Measurements from ENCODE around the gene ABI1.

The ABI1 gene

DNA sequence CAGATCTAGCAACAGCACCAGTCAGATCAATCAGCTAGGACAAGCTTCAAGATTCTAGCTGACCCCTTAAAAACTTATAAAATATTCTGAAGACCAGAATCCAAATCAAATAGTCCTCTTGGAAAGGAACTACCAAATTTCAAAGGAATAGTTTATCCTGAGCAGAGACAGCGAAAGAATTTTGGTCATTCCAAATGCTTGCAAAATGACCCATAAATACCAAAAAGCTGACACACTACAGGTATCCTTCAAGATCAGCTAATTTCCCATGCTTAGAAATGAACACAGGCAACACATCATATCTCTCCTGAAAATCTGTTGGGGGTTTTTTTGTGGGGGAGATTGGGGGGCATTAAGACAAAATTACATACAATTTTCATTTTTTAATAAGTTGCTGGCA is 84.5 kb downstream of the ABI1 start:
- DNase-seq (ENCODE audit: extremely low read depth in 1 of 2, low read depth in 1 of 2), result no peak

DNA sequence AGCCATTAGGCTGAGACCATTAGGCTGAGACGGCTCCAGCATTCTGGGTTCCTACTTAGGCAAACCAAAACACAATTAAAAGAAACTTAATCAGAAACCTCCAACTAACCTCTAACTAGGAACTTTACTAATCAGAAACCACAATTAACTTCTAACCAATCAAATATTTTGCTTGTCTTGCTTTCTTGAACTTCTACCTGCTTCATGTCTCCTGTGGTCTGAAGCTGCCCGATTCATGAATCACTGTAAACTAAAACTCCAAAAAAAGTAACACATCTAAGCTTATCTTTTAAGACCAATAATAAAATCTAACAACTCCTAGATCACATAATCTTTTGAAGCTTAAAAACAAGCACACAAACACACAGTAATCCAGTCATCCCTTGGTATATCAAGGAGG is 87.1 kb downstream of the ABI1 start:
- DNase-seq (ENCODE audit: extremely low read depth in 1 of 2, low read depth in 1 of 2), result no peak

DNA sequence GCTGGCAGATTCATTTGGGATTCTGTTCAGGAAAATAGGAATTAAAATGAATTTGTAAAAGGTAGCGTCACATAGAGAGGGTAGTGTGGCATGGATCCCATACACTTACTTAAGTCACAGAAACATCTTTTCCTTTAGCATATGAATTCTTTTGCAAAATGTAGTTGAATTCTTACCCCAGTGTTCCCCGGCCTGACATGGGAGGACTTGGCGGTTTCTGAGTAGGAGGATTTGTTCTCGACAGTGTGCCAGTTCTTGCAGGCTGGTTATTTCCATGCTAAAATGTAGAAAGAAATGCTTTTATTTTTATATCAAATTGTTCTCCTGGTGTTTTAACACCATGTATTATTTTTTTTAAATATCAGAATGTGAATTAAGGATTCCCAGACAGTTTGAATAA is 90.7 kb downstream of the ABI1 start:
- no peak for DNase-seq (ENCODE audit: extremely low read depth in 1 of 2, low read depth in 1 of 2)

DNA sequence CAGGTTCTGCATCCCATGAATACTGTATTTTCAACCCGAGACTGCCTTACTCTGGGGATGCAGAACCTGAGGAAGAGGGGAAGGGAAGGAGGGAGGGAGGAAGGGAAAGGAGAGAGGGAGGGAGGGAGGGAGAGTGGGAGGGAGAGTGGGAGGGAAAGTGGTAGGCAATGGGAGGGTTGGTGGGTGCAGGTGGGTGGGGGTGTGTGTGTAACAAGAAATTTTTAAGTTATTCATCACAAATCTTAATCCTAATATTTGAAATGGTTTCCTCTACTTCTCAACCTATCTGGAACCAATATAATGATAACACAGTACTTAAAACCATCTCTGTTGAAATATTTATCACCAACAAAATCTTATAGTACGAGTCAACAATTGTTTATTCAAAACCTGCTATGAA is 95.2 kb downstream of the ABI1 start:
- no peak for DNase-seq (ENCODE audit: extremely low read depth in 1 of 2, low read depth in 1 of 2)

GRCh38 chr10:26759008-26759407 is 101.8 kb downstream of the ABI1 start:
- DNase-seq (ENCODE audit: extremely low read depth in 1 of 2, low read depth in 1 of 2), result no peak

GRCh38 chr10:26755443-26755903 is 105.3 kb downstream of the ABI1 start:
- DNase-seq (ENCODE audit: extremely low read depth in 1 of 2, low read depth in 1 of 2), result no peak

- no peak for DNase-seq (ENCODE audit: extremely low read depth in 1 of 2, low read depth in 1 of 2)
Observed at GRCh38 chr10:26746061-26746460, 114.7 kb downstream of the ABI1 start.

GRCh38 chr10:26743841-26744240 is 116.9 kb downstream of the ABI1 start:
- no peak for DNase-seq (ENCODE audit: extremely low read depth in 1 of 2, low read depth in 1 of 2)

DNA sequence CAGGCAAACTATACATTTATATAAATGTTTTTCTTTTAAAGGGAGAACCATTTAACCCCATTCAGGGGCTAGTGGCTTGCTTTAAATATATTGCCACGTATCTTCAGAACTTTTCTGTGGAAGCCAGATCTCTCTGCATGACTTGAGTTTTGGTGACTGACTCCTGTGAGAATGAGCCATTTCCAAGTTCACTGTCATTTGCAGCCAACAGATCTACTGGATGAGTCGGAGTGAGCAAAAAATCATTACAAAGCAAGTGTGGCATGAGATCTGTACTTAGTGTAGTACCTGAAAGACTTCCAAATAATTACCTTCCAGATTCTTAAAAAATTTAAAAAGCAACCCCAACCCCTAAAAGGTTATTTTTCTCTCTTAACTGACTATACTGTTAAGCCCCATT is 117.7 kb downstream of the ABI1 start:
- no peak for DNase-seq (ENCODE audit: extremely low read depth in 1 of 2, low read depth in 1 of 2)

GRCh38 chr10:26741368-26741767 is 119.4 kb downstream of the ABI1 start:
- DNase-seq (ENCODE audit: extremely low read depth in 1 of 2, low read depth in 1 of 2), result no peak

DNA sequence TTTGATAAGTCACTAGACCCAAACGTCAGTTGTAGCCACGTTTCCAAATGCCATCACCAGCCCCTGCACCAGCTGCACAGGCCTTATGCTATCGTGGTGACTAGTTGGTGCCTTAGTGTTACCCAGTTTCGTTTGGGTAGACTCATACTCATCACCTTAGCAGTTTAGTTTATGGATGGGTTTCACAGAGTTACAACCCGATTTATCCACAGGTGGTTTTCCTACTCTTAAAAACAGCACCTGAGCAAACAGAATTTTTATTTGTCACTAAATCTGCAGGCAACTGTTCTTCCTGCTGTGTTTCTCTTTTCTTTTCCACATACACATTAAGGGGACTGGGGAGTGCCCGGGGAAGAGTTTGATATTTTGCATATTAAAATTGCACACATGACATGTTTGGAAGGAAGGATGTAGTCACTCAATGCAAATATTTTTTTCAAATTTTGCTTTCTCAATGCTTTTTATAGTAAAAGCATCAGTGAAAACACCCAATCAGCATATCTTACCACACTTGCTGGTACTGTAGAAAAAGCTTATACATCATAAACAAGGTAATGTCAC is 121.6 kb downstream of the ABI1 start:
- DNase-seq (ENCODE audit: extremely low read depth in 1 of 2, low read depth in 1 of 2), result no peak

DNA sequence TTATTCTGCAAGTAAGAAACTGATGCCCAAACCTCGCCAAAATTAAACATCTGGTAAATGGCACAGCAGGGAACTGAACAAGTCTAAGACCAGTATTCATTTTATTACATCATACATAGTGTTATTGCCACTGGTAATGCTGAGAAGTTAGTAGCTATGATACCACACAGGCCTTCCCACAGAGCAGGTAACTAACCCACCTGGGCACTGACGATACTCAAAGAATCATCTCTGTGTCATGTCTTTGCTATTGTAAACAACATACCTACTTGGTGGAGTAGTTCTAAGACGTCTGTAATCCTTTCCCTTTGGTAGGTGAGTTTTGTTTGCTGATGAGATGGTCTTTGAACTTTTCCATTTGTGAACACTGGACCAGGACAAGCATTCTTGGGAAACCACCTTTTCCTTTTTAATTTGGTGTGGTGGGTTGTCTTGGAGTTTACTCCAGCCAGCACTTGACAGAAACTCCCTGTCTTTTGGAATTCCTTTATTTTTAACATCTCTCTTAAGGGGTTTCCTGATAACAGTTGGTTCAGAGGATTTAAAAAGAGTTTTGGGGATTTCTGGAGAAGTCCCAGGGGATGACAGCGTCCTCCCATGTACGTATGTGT is 122.4 kb downstream of the ABI1 start:
- no peak for DNase-seq (ENCODE audit: extremely low read depth in 1 of 2, low read depth in 1 of 2)

DNA sequence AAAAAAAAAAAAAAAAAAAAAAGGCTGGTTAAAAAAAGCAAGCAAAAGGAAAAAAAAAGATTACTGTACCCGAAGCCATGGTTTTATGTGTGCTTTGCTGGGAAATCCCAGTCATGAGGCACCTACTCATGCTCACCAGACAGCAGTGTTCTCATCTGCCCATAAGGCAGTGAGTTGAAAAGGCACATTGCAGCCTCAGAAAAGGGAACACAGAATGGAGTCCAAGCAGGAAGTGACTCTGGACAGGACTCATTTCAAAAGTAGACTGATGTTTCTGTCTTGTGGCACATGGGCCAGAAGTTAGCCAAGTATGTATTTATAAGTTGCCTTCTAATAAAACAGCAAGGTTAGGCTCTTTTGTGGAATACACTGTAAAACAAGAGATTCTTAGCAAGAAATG is 123.0 kb downstream of the ABI1 start:
- no peak for DNase-seq (ENCODE audit: extremely low read depth in 1 of 2, low read depth in 1 of 2)

- DNase-seq (ENCODE audit: extremely low read depth in 1 of 2, low read depth in 1 of 2), result no peak
Observed at GRCh38 chr10:26735435-26735834, 125.3 kb downstream of the ABI1 start.

GRCh38 chr10:26733750-26734568 is 126.8 kb downstream of the ABI1 start:
- no peak for DNase-seq (ENCODE audit: extremely low read depth in 1 of 2, low read depth in 1 of 2)

DNA sequence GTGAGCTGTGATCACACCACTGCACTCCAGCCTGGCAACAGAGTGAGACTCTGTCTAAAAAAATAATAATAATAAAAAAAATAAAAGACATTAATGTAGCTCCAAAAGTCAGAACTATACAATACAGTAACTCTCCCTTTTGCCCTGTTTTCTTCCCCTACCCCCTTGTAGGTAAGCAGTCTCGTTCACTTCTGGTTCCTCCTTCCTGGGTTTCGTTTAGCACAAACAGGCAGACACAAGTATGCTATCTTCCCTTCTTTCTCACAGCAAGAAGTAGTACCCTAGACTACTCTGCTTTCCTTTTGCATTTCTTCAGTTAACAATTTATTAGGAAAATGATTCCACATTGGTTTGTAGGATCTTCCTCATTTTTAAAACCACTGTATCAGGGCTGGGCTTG is 130.2 kb downstream of the ABI1 start:
- no peak for DNase-seq (ENCODE audit: extremely low read depth in 1 of 2, low read depth in 1 of 2)

DNA sequence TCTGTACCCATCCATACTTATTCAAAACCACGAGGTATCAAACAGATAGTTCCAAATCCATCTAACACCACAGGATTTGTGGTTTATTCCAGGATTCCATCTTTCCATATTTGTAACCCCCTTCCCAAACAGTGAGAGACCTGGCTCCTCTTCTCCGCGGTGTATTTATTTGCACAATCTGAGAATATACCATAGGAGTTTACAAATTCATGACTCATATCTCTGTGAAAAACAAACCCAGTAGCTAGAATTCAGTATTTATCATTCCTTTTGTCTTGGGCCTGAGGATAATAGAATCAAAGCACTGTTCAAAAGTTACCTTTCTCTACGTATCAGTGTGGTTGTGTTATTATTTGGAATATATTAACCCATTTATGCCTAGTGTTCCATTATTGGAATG is 131.4 kb downstream of the ABI1 start:
- DNase-seq (ENCODE audit: extremely low read depth in 1 of 2, low read depth in 1 of 2), result no peak

DNA sequence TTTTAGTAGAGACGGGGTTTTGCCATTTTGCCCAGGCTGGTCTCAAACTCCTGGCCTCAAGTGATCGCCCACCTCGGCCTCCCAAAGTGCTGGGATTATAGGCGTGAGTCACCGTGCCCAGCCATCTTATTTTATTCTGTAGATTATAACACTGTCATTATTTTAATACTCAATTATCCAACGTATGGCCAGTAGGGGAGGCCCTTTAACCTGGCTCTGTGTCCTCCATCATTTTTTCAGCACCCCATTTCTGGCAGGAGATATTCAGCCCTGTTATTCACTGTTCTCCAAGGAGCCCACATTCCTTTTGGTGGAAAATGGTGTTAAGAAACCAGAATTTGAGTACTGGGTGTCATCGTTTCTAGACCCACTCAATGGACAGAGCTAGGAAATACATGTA is 131.8 kb downstream of the ABI1 start:
- DNase-seq (ENCODE audit: extremely low read depth in 1 of 2, low read depth in 1 of 2), result no peak

DNA sequence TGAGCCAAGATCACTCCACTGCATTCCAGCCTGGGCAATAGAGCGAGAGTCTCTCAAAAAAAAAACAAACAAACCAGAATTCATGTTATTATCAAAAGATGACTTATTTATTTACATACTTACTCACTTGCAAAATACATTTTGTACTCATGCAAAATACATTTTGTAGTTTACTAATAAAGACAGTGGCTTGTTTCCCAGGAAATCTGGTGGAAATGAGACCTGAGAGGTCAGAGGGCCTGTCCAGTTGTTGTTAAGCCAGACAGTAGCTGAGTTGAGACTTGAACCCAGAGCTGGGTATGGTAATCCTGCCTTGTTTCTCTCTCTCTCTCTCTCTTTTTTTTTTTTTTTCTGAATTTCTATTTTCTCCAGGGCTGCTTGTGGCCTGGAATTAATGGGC is 133.8 kb downstream of the ABI1 start:
- no peak for DNase-seq (ENCODE audit: extremely low read depth in 1 of 2, low read depth in 1 of 2)

DNA sequence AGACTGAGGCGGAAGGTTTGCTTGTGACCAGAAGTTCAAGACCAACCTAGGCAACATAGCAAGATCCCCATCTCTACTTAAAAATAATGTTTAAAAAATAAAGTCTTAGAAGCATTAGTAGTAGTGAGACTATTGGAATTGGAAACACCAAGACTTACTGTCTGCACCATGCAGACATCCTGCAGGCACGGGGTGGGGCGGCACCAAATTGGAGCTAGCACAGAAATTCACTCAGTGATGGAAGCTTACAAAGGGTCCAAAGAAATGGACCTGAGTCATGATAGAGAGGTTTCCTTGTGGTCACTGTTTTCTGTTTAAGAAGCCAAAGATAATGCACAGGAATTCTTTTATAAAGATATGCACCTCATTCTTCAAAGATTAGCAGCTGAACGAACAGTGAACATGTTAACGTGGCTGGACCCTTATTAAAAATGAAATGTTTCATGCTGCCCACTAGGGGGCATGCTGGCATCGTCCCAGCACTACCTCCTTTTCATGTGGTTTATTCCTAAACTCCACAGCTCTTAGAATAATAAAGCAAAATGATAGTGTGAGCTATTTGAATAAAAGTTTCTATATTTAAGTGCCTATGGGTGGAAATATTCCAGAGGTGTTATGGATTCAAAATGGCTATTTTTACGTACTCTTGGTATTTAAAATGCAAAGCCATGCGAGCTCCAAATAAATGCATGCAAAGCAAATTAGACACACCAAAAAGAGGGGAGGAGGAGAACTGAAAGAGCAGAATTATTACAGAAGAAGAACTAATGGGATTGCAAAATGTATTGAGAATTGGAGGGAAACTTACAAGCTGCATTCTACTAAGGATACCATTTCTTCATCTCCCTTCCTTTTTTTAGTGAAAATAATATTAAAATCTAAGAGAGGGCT is 134.7 kb downstream of the ABI1 start:
- DNase-seq (ENCODE audit: extremely low read depth in 1 of 2, low read depth in 1 of 2), result peak in 1 of 2 donors; percentile 23

DNA sequence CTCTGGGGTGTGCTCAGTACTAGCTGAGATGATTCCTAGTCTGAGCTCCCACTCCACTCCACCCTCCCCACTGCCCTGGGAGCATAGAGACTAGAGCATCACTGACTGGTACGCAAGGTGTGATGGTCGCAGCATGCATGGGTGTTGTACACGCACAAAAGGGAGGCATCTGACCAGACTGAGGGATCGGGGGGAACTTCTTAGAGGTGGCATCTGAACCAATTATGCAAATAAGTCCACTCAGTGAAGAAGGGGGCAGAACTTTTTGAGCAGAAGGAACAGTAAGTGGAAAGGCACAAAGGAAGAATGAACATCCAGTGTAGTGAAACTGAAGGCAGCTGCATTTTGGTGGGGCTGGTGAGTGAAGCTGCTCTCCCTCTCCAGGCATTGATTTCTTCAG is 137.7 kb downstream of the ABI1 start:
- DNase-seq (ENCODE audit: extremely low read depth in 1 of 2, low read depth in 1 of 2), result no peak
